Fibroblast of mammary gland (primary cell): Measurements from ENCODE around the gene GSTP1.

Source experiments
- DNase-seq: peaks from one replicate; pipeline ENCODE4 v3.0.0-alpha.2; 2010; ENCODE audit warnings: low read depth
- H3K4me3 ChIP-seq: 2 replicates; pipeline ENCODE4 v1.5.1; 2011; ENCODE audit warnings: low read depth, mild to moderate bottlenecking, low read length, moderate library complexity; ENCODE audit not compliant: control insufficient read depth
- CTCF ChIP-seq: conservative IDR thresholded peaks from 2 replicates; pipeline ENCODE4 v1.5.1; 2011; ENCODE audit warnings: low read depth, low read length, inconsistent platforms; ENCODE audit not compliant: control insufficient read depth, insufficient read depth

The GSTP1 gene

GRCh38 chr11:67581469-67581868 lies 2.1 kb upstream of the GSTP1 start:
- TF ChIP-seq CTCF: no peak
- no peak overlapping the region for H3K4me3 ChIP-seq
- no peak for DNase-seq

- DNase-seq: no peak
- H3K4me3 ChIP-seq: no peak overlapping the region
- no peak for TF ChIP-seq CTCF
Observed at GRCh38 chr11:67582011-67582410, 1.6 kb upstream of the GSTP1 start.

GRCh38 chr11:67584205-67584880 lies 731 bp downstream of the GSTP1 start:
- peak; percentile 55 for DNase-seq
- TF ChIP-seq CTCF: no peak
- H3K4me3 ChIP-seq: peak overlapping the region; percentile 78

- peak overlapping the region; percentile 78 for H3K4me3 ChIP-seq
- DNase-seq: no peak
- TF ChIP-seq CTCF: no peak
Observed at GRCh38 chr11:67584881-67585873, 1.6 kb downstream of the GSTP1 start.

GRCh38 chr11:67585911-67586310 lies 2.3 kb downstream of the GSTP1 start:
- no peak overlapping the region for H3K4me3 ChIP-seq
- no peak for TF ChIP-seq CTCF
- DNase-seq: no peak

- TF ChIP-seq CTCF: no peak
- DNase-seq: no peak
- no peak overlapping the region for H3K4me3 ChIP-seq
Observed at GRCh38 chr11:67586568-67587250, 3.1 kb downstream of the GSTP1 start.
